CD14-positive monocyte (primary cell): ENCODE measurements around the gene RETREG1. TPM values are rescaled to one million over a fixed set of nuclear protein-coding genes. Genes with fewer than 3 reads are reported as not detected.

Source experiments
- DNase-seq, 3 donors: peaks; one replicate each; pipeline ENCODE4 v3.0.0-alpha.2; 2011 to 2022
- H2AFZ ChIP-seq: 2 replicates; pipeline ENCODE4 v1.6.0; 2012; ENCODE audit warnings: mild to moderate bottlenecking, low read depth, low read length, inconsistent platforms; ENCODE audit not compliant: insufficient read depth, poor library complexity, severe bottlenecking
- H3K27ac ChIP-seq, 2 donors: 1 replicate in 1 of 2; 2 replicates in 1 of 2; pipeline ENCODE4 v1.5.1; 2012 to 2013; ENCODE audit warnings: low read length in 2 of 2, control low read depth in 1 of 2, inconsistent platforms in 1 of 2, low read depth in 1 of 2, mild to moderate bottlenecking in 1 of 2
- H3K27me3 ChIP-seq, 2 donors: one replicate each; pipeline versions ENCODE4 v1.6.0 to v1.6.1; 2011 to 2013; ENCODE audit warnings: low read length in 2 of 2; ENCODE audit not compliant: control insufficient read depth in 2 of 2, insufficient read depth in 2 of 2
- H3K36me3 ChIP-seq, 2 donors: replicated peaks in 1 of 2; 1 replicate in 1 of 2; 2 replicates in 1 of 2; pipeline versions ENCODE4 v1.5.1 to v1.6.1; 2012 to 2013; ENCODE audit warnings: low read length in 2 of 2, control low read depth in 1 of 2, inconsistent platforms in 1 of 2, mild to moderate bottlenecking in 1 of 2; ENCODE audit not compliant: insufficient read depth in 2 of 2, control insufficient read depth in 1 of 2
- H3K4me1 ChIP-seq, 2 donors: 1 replicate in 1 of 2; 2 replicates in 1 of 2; pipeline versions ENCODE4 v1.5.1 to v1.6.1; 2012 to 2013; ENCODE audit warnings: low read length in 2 of 2, control low read depth in 1 of 2, inconsistent platforms in 1 of 2, mild to moderate bottlenecking in 1 of 2, moderate library complexity in 1 of 2; ENCODE audit not compliant: insufficient read depth in 2 of 2, control insufficient read depth in 1 of 2
- H3K4me2 ChIP-seq: replicated peaks from 2 replicates; pipeline ENCODE3; 2012; ENCODE audit warnings: low read length, moderate library complexity, mild to moderate bottlenecking; ENCODE audit not compliant: poor library complexity, severe bottlenecking; ENCODE audit errors: extremely low read depth
- H3K4me3 ChIP-seq, 3 experiments: fragments of 200-600 bp in 1 of 3; sonication (generic) in 1 of 3; replicated peaks in 1 of 3; 1 replicate in 2 of 3; 2 replicates in 1 of 3; pipeline ENCODE4 v1.5.1; 2011 to 2013; ENCODE audit warnings: low read length in 3 of 3, mild to moderate bottlenecking in 3 of 3, control low read depth in 2 of 3, low read depth in 2 of 3, inconsistent platforms in 1 of 3, moderate library complexity in 1 of 3
- H3K79me2 ChIP-seq: 2 replicates; pipeline ENCODE4 v1.6.0; 2012; ENCODE audit warnings: mild to moderate bottlenecking, control low read depth, inconsistent platforms, low read length, moderate library complexity; ENCODE audit not compliant: insufficient read depth
- H3K9ac ChIP-seq: 2 replicates; pipeline ENCODE4 v1.6.0; 2017; ENCODE audit warnings: low read length, mild to moderate bottlenecking; ENCODE audit not compliant: insufficient read depth, poor library complexity, severe bottlenecking
- H3K9me3 ChIP-seq, 2 donors: replicated peaks in 1 of 2; 1 replicate in 1 of 2; 2 replicates in 1 of 2; pipeline versions ENCODE4 v1.5.1 to v1.6.1; 2012 to 2013; ENCODE audit warnings: low read length in 2 of 2, control low read depth in 1 of 2; ENCODE audit not compliant: control insufficient read depth in 1 of 2, insufficient read depth in 1 of 2
- H4K20me1 ChIP-seq: 2 replicates; pipeline ENCODE4 v1.6.0; 2012; ENCODE audit warnings: mild to moderate bottlenecking, low read length, control low read depth, moderate library complexity; ENCODE audit not compliant: insufficient read depth
- H3K27ac Mint-ChIP-seq, 7 donors: one replicate each; pipeline ENCODE4 v1.8.0; 2020; ENCODE audit warnings: mild to moderate bottlenecking in 7 of 7, mixed read lengths in 7 of 7, moderate library complexity in 6 of 7, inconsistent platforms in 2 of 7
- H3K27me3 Mint-ChIP-seq, 3 donors: one replicate each; pipeline ENCODE4 v1.8.0; 2021 to 2022; ENCODE audit warnings: low read depth in 3 of 3, mild to moderate bottlenecking in 3 of 3, mixed read lengths in 3 of 3, moderate library complexity in 3 of 3, inconsistent platforms in 1 of 3
- H3K36me3 Mint-ChIP-seq, 2 donors: one replicate each; pipeline ENCODE4 v1.8.0; 2020; ENCODE audit warnings: mixed read lengths in 2 of 2, inconsistent platforms in 1 of 2, mild to moderate bottlenecking in 1 of 2
- H3K4me1 Mint-ChIP-seq: one replicate; pipeline ENCODE4 v1.8.0; 2020; ENCODE audit warnings: mild to moderate bottlenecking, mixed read lengths
- H3K4me3 Mint-ChIP-seq, 2 donors: one replicate each; pipeline ENCODE4 v1.8.0; 2020; ENCODE audit warnings: mild to moderate bottlenecking in 2 of 2, mixed read lengths in 2 of 2, moderate library complexity in 1 of 2
- H3K9me3 Mint-ChIP-seq, 7 donors: one replicate each; pipeline ENCODE4 v1.8.0; 2020 to 2022; ENCODE audit warnings: mixed read lengths in 7 of 7, mild to moderate bottlenecking in 6 of 7, moderate library complexity in 6 of 7, inconsistent platforms in 2 of 7
- WGBS: methylation state at CpG from one replicate; pipeline ENCODE4 v1.1.5; 2013; ENCODE audit warnings: missing lambda C conversion rate; ENCODE audit not compliant: insufficient coverage; 5-methylcytosine and 5-hydroxymethylcytosine counted together
- intact Hi-C, 2 donors: fragments of 100-400 bp; cut with micrococcal nuclease; formaldehyde crosslinking; loops; one replicate each; pipeline versions ENCODE4 v1.15.0 to v1.15.1; 2023
- polyA plus RNA-seq, 3 donors: library from polyadenylated mRNA; depleted of rRNA in 1 of 3; unstranded in 2 of 3; stranded (reverse) in 1 of 3; fragments of 300-500 nt in 2 of 3; fragments of >200 nt in 1 of 3; fragmentation: Illumina TruSeq in 2 of 3; gene quantifications; 1 replicate in 2 of 3; 2 replicates in 1 of 3; pipeline ENCODE4 v1.2.3, GENCODE V29; 2012 to 2021
- TF ChIP-seq, protein P1 (sequence below): fragments of 200-600 bp; IDR thresholded peaks from one replicate; pipeline ENCODE4 v1.8.0; 2022; ENCODE audit warnings: antibody characterized with exemption, mild to moderate bottlenecking

The RETREG1 gene
- polyA plus RNA-seq, 3 donors: 3.5 to 6.4 (median 4.7) TPM

DNA sequence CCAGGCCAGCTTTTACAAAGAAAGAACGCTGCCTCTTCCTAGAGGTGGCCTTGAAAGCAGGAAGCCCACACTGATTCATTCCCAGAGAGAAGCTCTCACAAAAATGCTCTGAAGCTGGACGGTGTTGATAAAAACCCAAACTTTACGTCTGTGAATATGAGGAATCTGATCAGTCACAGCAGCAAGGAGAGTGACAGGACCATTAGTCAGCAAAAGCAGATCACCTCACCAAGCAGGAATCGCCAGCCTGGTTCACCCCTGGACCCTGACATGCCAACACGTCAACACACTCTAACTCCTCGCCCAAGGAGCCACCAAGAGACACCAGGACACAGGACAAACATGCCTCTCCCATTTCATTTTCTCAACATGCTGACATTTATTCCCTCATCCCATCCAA is 80.6 kb downstream of the RETREG1 start:
- Mint-ChIP-seq H3K4me3 (no peak overlapping the region), H3K36me3 (no peaks in the 10 kb centered on the region), H3K4me1 (no peaks in the 10 kb centered on the region), H3K27me3 (peaks cover 0 to 2% (median 0%) of the 10 kb centered on the region in 3 donors), H3K27ac (peak overlapping the region in 1 of 7 donors; percentile 18), H3K9me3 (peaks cover 1 to 10% (median 7%) of the 10 kb centered on the region in 7 donors)
- intact Hi-C loops: no loop called here
- peaks cover 0 to 10% of the 10 kb centered on the region in 2 donors for H3K9me3 ChIP-seq
- 100% methylated on average over 2 of the region's 6 CpGs for WGBS
- no peak overlapping the region for H3K27ac ChIP-seq
- no peaks in the 10 kb centered on the region for H3K36me3 ChIP-seq
- TF ChIP-seq, protein P1, sequence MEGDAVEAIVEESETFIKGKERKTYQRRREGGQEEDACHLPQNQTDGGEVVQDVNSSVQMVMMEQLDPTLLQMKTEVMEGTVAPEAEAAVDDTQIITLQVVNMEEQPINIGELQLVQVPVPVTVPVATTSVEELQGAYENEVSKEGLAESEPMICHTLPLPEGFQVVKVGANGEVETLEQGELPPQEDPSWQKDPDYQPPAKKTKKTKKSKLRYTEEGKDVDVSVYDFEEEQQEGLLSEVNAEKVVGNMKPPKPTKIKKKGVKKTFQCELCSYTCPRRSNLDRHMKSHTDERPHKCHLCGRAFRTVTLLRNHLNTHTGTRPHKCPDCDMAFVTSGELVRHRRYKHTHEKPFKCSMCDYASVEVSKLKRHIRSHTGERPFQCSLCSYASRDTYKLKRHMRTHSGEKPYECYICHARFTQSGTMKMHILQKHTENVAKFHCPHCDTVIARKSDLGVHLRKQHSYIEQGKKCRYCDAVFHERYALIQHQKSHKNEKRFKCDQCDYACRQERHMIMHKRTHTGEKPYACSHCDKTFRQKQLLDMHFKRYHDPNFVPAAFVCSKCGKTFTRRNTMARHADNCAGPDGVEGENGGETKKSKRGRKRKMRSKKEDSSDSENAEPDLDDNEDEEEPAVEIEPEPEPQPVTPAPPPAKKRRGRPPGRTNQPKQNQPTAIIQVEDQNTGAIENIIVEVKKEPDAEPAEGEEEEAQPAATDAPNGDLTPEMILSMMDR: no peak
- H2AFZ ChIP-seq: no peak overlapping the region
- no peaks in the 10 kb centered on the region for H3K27me3 ChIP-seq
- H3K79me2 ChIP-seq: no peaks in the 10 kb centered on the region
- H3K4me3 ChIP-seq: no peak overlapping the region
- H4K20me1 ChIP-seq: no peaks in the 10 kb centered on the region
- no peaks in the 10 kb centered on the region for H3K4me1 ChIP-seq
- H3K9ac ChIP-seq: no peak overlapping the region
- no peak overlapping the region for H3K4me2 ChIP-seq
- no peak for DNase-seq

- no peak overlapping the region for H3K27ac ChIP-seq
- H3K27ac Mint-ChIP-seq: peak overlapping the region in 1 of 7 donors; percentile 18
- H4K20me1 ChIP-seq: no peaks in the 10 kb centered on the region
- intact Hi-C loops: no loop called here
- H3K27me3 Mint-ChIP-seq: peaks cover 0 to 3% (median 0%) of the 10 kb centered on the region in 3 donors
- no peak for DNase-seq
- no peak overlapping the region for H3K4me2 ChIP-seq
- no peak overlapping the region for H3K9ac ChIP-seq
- peaks cover 0 to 10% of the 10 kb centered on the region in 2 donors for H3K9me3 ChIP-seq
- TF ChIP-seq, protein P1: no peak
- H3K4me1 Mint-ChIP-seq: no peaks in the 10 kb centered on the region
- no peak overlapping the region for H3K4me3 ChIP-seq
- H3K4me1 ChIP-seq: no peaks in the 10 kb centered on the region
- no peaks in the 10 kb centered on the region for H3K27me3 ChIP-seq
- WGBS: no CpG with 5 or more reads among the region's 1 CpG
- H2AFZ ChIP-seq: no peak overlapping the region
- H3K79me2 ChIP-seq: no peaks in the 10 kb centered on the region
- H3K4me3 Mint-ChIP-seq: no peak overlapping the region
- H3K9me3 Mint-ChIP-seq: peaks cover 1 to 10% (median 7%) of the 10 kb centered on the region in 7 donors
- no peaks in the 10 kb centered on the region for H3K36me3 ChIP-seq
- H3K36me3 Mint-ChIP-seq: no peaks in the 10 kb centered on the region
Measured at GRCh38 chr5:16534280-16534679, 82.5 kb downstream of the RETREG1 start.
